A549 (cell line): ENCODE data around the gene OR5A1. TPM values are rescaled to one million over a fixed set of nuclear protein-coding genes. Genes with fewer than 3 reads are reported as not detected.

ENCODE experiments used
- ATAC-seq, 2 experiments: fragments of 200-7000 bp in 1 of 2; fragments of >200 bp in 1 of 2; cut with Nextera tagmentation in 1 of 2; cut with Tn5 transposase in 1 of 2; 3 replicates each; pipeline versions ENCODE4 v1.8.0 to v1.9.1; 2018 to 2020; ENCODE audit warnings: mild to moderate bottlenecking in 1 of 2, moderate library complexity in 1 of 2
- CTCF ChIA-PET: fragments of 300-600 bp; sonication (Branson Sonifier 250); formaldehyde crosslinking; extraction: SDS; loops from one replicate; lab custom pipeline; 2021; ENCODE audit warnings: antibody characterized with exemption, inconsistent platforms; lab: Yijun Ruan, JAX
- POLR2A ChIA-PET: fragments of 350-600 bp; formaldehyde crosslinking; extraction: SDS; loops from one replicate; lab custom pipeline; 2021; ENCODE audit warnings: antibody characterized with exemption, inconsistent platforms; lab: Yijun Ruan, JAX
- DNase-seq, 2 experiments: peaks; one replicate each; pipeline versions ENCODE4 v3.0.0 to v3.0.0-alpha.2; 2011 to 2016; ENCODE audit warnings: low read depth in 1 of 2, low spot score in 1 of 2
- FAIRE-seq: peaks from 2 replicates; lab custom pipeline; 2011; peaks lifted over from hg19 to GRCh38; lab: Jason Lieb, UNC
- H3K27ac ChIP-seq, 2 experiments: fragments of >200 bp; sonication (Bioruptor Twin); formaldehyde crosslinking; 3 replicates each; pipeline ENCODE4 v1.5.1; 2016 to 2017
- H3K4me1 ChIP-seq: fragments of >200 bp; sonication (Bioruptor Twin); formaldehyde crosslinking; 3 replicates; pipeline ENCODE4 v1.6.1; 2016
- H3K4me2 ChIP-seq: fragments of >200 bp; sonication (Bioruptor Twin); formaldehyde crosslinking; 3 replicates; pipeline ENCODE4 v1.6.1; 2016
- H3K4me3 ChIP-seq: fragments of >200 bp; sonication (Bioruptor Twin); formaldehyde crosslinking; 3 replicates; pipeline ENCODE4 v1.5.1; 2016
- H3K9me3 ChIP-seq: fragments of >200 bp; sonication (Bioruptor Twin); formaldehyde crosslinking; 3 replicates; pipeline ENCODE4 v1.6.1; 2016
- BCL3 ChIP-seq: fragments of >200 bp; sonication (Bioruptor Twin); formaldehyde crosslinking; IDR thresholded peaks from 3 replicates; pipeline ENCODE4 v1.6.1; 2016
- CHD2 ChIP-seq: fragments of 150-350 bp; IDR thresholded peaks from 2 replicates; pipeline ENCODE4 v1.6.1; 2014; ENCODE audit warnings: low read length; ENCODE audit not compliant: partially characterized antibody
- CHD4 ChIP-seq: fragments of 200-600 bp; sonication (generic); IDR thresholded peaks from 2 replicates; pipeline ENCODE4 v1.6.1; 2016; ENCODE audit warnings: antibody characterized with exemption, mild to moderate bottlenecking, borderline replicate concordance
- FOXS1 ChIP-seq: fragments of 250-450 bp; sonication (Bioruptor Pico); IDR thresholded peaks from 2 replicates; pipeline ENCODE4 v1.5.0; 2020; ENCODE audit warnings: mild to moderate bottlenecking, moderate library complexity
- GATA3 ChIP-seq: IDR thresholded peaks from 2 replicates; pipeline ENCODE4 v1.6.1; 2012; ENCODE audit warnings: borderline replicate concordance
- MAZ ChIP-seq: fragments of 150-350 bp; IDR thresholded peaks from 2 replicates; pipeline ENCODE4 v1.6.1; 2014; ENCODE audit warnings: antibody characterized with exemption, low read depth, low read length, borderline replicate concordance
- NPAS2 ChIP-seq: fragments of 250-450 bp; sonication (Bioruptor Pico); IDR thresholded peaks from 2 replicates; pipeline ENCODE4 v1.8.0; 2022; ENCODE audit warnings: mild to moderate bottlenecking, moderate library complexity, borderline replicate concordance
- PBX3 ChIP-seq: IDR thresholded peaks from 2 replicates; pipeline ENCODE4 v1.6.1; 2012
- RFX5 ChIP-seq: fragments of 450-650 bp; IDR thresholded peaks from 2 replicates; pipeline ENCODE4 v1.7.1; 2014; ENCODE audit warnings: antibody characterized with exemption, mild to moderate bottlenecking, moderate library complexity
- SMC3 ChIP-seq: fragments of >200 bp; sonication (Bioruptor Twin); formaldehyde crosslinking; IDR thresholded peaks from 3 replicates; pipeline ENCODE4 v1.6.1; 2018; ENCODE audit warnings: inconsistent platforms
- WGBS: methylation state at CpG from one replicate; pipeline ENCODE4 v1.1.6; 2017; ENCODE audit errors: missing lambda C conversion rate; 5-methylcytosine and 5-hydroxymethylcytosine counted together
- polyA plus RNA-seq, 4 experiments: library from polyadenylated mRNA; depleted of rRNA in 3 of 4; stranded (reverse); fragments of >200 nt; fragmentation: RNase III in 1 of 4; extraction: RNeasy Plus Mini Kit Qiagen cat#74134 plus additional on column Dnase treatment in 1 of 4; gene quantifications; 2 replicates in 3 of 4; 3 replicates in 1 of 4; pipeline ENCODE4 v1.2.3, GENCODE V29; 2011 to 2017
- TF ChIP-seq, protein P1 (sequence below): fragments of 450-650 bp; IDR thresholded peaks from 2 replicates; pipeline ENCODE4 v1.6.1; 2014; ENCODE audit warnings: antibody characterized with exemption
- TF ChIP-seq, protein P2 (sequence below): IDR thresholded peaks from 2 replicates; pipeline ENCODE4 v1.6.1; 2012
- TF ChIP-seq, protein P3 (sequence below): fragments of >200 bp; sonication (Bioruptor Twin); formaldehyde crosslinking; IDR thresholded peaks from 3 replicates; pipeline ENCODE4 v1.5.1; 2016
- TF ChIP-seq, protein P4 (sequence below): fragments of 250-450 bp; sonication (Bioruptor Pico); IDR thresholded peaks from 2 replicates; pipeline ENCODE4 v1.5.0; 2020; ENCODE audit warnings: low read depth, mild to moderate bottlenecking, moderate library complexity
- TF ChIP-seq, protein P5 (sequence below): fragments of >200 bp; sonication (Bioruptor Twin); formaldehyde crosslinking; IDR thresholded peaks from 2 replicates; pipeline ENCODE4 v1.6.1; 2016

Gene OR5A1
- polyA plus RNA-seq, 2 of the 4 experiments (the other 2 are of a cell fraction) = not detected

DNA sequence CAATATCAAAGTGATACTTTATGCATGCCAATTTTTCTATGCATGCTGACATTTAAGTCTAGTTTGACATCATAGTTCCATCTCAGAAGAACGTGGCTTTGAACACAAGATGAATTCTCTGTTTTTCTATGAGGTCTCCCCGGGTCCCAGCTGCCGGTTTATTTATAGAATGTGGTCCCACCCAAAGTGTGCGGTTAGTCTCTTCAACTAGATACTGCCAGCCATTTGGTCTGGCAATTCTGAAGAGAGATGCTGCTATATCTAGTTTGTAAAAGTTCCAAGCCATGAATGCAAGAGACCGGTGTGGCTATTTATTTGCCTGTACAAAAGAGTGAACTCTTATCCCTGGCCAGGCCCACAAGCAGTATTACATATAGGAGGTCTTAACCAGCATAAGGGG lies 19.2 kb upstream of the OR5A1 start:
- TF ChIP-seq, protein P1, sequence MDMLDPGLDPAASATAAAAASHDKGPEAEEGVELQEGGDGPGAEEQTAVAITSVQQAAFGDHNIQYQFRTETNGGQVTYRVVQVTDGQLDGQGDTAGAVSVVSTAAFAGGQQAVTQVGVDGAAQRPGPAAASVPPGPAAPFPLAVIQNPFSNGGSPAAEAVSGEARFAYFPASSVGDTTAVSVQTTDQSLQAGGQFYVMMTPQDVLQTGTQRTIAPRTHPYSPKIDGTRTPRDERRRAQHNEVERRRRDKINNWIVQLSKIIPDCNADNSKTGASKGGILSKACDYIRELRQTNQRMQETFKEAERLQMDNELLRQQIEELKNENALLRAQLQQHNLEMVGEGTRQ = no peak
- TF ChIP-seq NPAS2 = no peak
- TF ChIP-seq BCL3 = no peak
- TF ChIP-seq RFX5 = no peak
- TF ChIP-seq GATA3 = no peak
- CTCF ChIA-PET = interaction anchor here (1.0 to 1.4 kb wide), 2 partner anchors 23 to 245 kb away, joined by 3 read pairs; partner anchors contain the start of gene DTX4
- POLR2A ChIA-PET = no interaction called here
- DNase-seq (no peak), FAIRE-seq (no peak), ATAC-seq (no peak)
- H3K4me3 ChIP-seq = no peak overlapping the region
- 23% methylated on average over 5 of the region's 5 CpGs for WGBS
- no peaks in the 10 kb centered on the region for H3K9me3 ChIP-seq
- no peaks in the 10 kb centered on the region for H3K4me1 ChIP-seq
- H3K4me2 ChIP-seq = no peak overlapping the region
- no peak overlapping the region for H3K27ac ChIP-seq

GRCh38 chr11:59418156-59418555 lies 18.1 kb upstream of the OR5A1 start:
- FAIRE-seq (no peak), ATAC-seq (no peak), DNase-seq (no peak)
- Histone ChIP-seq H3K4me2 (no peak overlapping the region), H3K9me3 (no peaks in the 10 kb centered on the region), H3K27ac (no peak overlapping the region), H3K4me1 (no peaks in the 10 kb centered on the region), H3K4me3 (no peak overlapping the region)
- POLR2A ChIA-PET = no interaction called here
- 30% methylated on average over 2 of the region's 2 CpGs for WGBS
- TF ChIP-seq, protein P2, sequence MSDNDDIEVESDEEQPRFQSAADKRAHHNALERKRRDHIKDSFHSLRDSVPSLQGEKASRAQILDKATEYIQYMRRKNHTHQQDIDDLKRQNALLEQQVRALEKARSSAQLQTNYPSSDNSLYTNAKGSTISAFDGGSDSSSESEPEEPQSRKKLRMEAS = no peak
- TF ChIP-seq FOXS1 (CRISPR knock-in tag) = no peak
- TF ChIP-seq CHD2 = no peak
- TF ChIP-seq, protein P3, sequence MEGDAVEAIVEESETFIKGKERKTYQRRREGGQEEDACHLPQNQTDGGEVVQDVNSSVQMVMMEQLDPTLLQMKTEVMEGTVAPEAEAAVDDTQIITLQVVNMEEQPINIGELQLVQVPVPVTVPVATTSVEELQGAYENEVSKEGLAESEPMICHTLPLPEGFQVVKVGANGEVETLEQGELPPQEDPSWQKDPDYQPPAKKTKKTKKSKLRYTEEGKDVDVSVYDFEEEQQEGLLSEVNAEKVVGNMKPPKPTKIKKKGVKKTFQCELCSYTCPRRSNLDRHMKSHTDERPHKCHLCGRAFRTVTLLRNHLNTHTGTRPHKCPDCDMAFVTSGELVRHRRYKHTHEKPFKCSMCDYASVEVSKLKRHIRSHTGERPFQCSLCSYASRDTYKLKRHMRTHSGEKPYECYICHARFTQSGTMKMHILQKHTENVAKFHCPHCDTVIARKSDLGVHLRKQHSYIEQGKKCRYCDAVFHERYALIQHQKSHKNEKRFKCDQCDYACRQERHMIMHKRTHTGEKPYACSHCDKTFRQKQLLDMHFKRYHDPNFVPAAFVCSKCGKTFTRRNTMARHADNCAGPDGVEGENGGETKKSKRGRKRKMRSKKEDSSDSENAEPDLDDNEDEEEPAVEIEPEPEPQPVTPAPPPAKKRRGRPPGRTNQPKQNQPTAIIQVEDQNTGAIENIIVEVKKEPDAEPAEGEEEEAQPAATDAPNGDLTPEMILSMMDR = no peak
- TF ChIP-seq GATA3 = no peak
- no peak for TF ChIP-seq SMC3
- TF ChIP-seq, protein P4, sequence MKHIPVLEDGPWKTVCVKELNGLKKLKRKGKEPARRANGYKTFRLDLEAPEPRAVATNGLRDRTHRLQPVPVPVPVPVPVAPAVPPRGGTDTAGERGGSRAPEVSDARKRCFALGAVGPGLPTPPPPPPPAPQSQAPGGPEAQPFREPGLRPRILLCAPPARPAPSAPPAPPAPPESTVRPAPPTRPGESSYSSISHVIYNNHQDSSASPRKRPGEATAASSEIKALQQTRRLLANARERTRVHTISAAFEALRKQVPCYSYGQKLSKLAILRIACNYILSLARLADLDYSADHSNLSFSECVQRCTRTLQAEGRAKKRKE = no peak
- CTCF ChIA-PET = interaction anchor here (0.6 to 1.8 kb wide), 2 partner anchors 12 to 92 kb away, joined by 3 to 6 read pairs; no protein-coding TSS in a partner anchor

GRCh38 chr11:59423835-59424234 lies 12.4 kb upstream of the OR5A1 start:
- no peaks in the 10 kb centered on the region for H3K4me1 ChIP-seq
- TF ChIP-seq CHD4 (no peak), MAZ (no peak), PBX3 (no peak)
- TF ChIP-seq, protein P5, sequence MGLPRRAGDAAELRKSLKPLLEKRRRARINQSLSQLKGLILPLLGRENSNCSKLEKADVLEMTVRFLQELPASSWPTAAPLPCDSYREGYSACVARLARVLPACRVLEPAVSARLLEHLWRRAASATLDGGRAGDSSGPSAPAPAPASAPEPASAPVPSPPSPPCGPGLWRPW = no peak
- TF ChIP-seq, all 56 proteins: peak for 0
- ChIA-PET POLR2A (no interaction called here), CTCF (interaction anchor here (2.0 kb wide), 1 partner anchor 252 kb away, joined by 7 read pairs; the partner anchor contains the start of gene DTX4)
- Histone ChIP-seq H3K9me3 (no peaks in the 10 kb centered on the region), H3K4me2 (no peak overlapping the region), H3K4me3 (no peak overlapping the region), H3K27ac (no peak overlapping the region)
- WGBS = 1% methylated on average over 2 of the region's 2 CpGs
- FAIRE-seq (no peak), ATAC-seq (no peak), DNase-seq (no peak)
